Right renal cortex interstitium (tissue), 3 donors: Measurements from ENCODE around the gene SLF1. TPM values are rescaled to one million over a fixed set of nuclear protein-coding genes. Genes with fewer than 3 reads are reported as not detected.

ENCODE experiments used
- DNase-seq, 3 donors: peaks; one replicate each; pipeline ENCODE4 v3.0.0-alpha.2; 2013; ENCODE audit warnings: low read depth in 3 of 3, low spot score in 2 of 3
- polyA plus RNA-seq, 3 donors: library from polyadenylated mRNA; unstranded; fragments of 120-200 nt; gene quantifications; one replicate each; pipeline ENCODE4 v1.2.1, GENCODE V29; 2013; ENCODE audit not compliant: insufficient read length in 3 of 3

Gene SLF1
- polyA plus RNA-seq, 3 donors, result 13.6 to 17.8 (median 15.8) TPM

- DNase-seq, result peak in 1 of 3 donors; percentile 39
These were observed 88.9 kb downstream of the SLF1 start for GRCh38 chr5:94707359-94707758.

GRCh38 chr5:94709277-94709676, 90.8 kb downstream of the SLF1 start:
- DNase-seq, result no peak

DNA sequence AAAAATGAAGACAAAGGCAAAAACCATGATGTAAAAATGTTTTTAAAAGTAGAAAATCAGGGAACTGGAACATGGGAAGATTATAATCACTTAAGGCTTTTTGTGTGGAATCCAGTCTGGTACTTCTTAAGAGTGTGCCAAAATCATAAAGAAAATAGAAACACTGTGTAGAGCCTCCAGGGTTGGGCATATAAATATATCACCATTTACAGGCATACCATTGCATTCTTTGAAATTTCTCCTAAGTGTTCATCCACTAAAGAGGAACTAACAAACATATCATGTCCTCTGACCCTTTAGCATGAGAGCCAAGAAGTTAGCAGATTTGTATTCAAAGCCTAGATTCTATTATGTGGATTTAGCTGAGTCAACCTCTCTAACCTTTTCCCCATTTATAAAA, 93.3 kb downstream of the SLF1 start:
- DNase-seq, result no peak

- no peak for DNase-seq
These were observed 97.3 kb downstream of the SLF1 start for GRCh38 chr5:94715768-94716167.

DNA sequence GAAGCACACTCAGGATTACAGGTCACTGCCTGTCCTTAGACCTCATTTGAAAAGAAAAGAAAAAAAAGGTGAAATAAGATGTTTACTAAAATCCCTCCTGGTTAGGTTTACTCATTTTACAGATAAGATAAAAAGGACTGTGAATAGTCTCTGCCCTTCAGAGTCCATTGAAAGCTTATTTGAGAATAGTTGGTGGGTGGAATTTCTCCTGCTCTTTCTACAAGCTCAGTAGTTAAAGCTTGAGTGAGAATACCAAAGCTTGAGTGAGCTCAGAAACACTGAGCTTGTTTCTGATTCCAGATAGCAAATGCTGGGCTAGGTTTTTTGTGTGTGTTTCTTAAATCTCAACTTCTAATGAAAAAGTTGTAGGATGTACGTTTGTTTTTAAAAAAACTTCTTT, 106.7 kb downstream of the SLF1 start:
- no peak for DNase-seq

DNA sequence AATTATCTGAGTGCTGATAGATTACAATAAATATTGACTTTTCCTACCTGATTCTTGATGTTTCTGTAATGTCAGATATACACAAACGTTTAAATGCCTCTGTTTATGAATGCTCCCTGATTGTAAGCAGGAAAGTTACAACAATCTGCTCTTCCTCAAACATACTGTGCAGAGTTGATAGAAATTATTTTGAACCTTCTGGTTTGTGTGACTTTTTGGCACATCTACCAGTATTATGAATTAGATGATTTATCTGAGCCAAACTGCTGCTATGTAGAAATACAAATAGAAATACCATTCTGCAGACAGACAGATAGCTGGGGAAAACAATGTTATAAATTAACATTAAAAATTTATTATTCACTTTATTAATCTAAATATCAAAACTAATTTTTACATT, 113.0 kb downstream of the SLF1 start:
- no peak for DNase-seq

GRCh38 chr5:94736498-94736897, 118.0 kb downstream of the SLF1 start:
- DNase-seq, result no peak

GRCh38 chr5:94740286-94740685, 121.8 kb downstream of the SLF1 start:
- no peak for DNase-seq

DNA sequence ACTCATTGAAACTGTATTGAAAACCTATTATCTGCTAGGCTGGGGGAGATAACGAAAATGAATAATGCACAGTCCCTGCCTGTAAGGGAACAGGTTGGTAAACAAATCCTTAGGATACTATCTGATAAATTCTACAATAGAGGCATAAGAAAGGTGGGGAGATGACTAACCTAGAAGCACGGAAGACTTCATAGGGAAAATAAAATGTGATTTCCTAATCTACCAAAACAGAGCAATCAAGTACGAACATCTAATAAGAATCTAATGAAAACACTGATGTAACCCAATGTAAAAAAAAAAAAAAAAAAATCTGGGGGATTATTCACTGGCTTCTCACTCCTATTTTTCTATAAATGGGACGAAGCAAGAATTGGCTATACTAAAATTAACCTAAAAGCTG, 124.4 kb downstream of the SLF1 start:
- no peak for DNase-seq

DNA sequence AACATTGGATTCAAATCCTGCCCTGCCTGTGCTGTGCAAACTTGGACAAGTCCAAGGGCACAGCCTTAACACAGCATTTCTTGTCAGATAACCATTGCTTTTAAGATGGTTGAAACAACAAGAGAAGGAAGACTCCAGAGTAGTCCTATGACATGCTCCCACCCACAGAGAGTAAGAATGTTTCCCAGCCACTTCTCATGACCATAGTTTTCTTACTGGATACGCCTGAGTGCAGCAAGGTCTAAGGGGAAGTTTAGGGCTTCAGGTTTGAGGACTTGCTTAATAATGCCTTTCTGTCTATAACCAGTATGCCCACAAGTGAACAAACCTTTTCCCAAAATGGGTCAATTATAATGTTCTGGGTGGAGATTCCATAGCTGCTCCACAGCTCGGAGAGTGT, 126.4 kb downstream of the SLF1 start:
- DNase-seq, result no peak

DNA sequence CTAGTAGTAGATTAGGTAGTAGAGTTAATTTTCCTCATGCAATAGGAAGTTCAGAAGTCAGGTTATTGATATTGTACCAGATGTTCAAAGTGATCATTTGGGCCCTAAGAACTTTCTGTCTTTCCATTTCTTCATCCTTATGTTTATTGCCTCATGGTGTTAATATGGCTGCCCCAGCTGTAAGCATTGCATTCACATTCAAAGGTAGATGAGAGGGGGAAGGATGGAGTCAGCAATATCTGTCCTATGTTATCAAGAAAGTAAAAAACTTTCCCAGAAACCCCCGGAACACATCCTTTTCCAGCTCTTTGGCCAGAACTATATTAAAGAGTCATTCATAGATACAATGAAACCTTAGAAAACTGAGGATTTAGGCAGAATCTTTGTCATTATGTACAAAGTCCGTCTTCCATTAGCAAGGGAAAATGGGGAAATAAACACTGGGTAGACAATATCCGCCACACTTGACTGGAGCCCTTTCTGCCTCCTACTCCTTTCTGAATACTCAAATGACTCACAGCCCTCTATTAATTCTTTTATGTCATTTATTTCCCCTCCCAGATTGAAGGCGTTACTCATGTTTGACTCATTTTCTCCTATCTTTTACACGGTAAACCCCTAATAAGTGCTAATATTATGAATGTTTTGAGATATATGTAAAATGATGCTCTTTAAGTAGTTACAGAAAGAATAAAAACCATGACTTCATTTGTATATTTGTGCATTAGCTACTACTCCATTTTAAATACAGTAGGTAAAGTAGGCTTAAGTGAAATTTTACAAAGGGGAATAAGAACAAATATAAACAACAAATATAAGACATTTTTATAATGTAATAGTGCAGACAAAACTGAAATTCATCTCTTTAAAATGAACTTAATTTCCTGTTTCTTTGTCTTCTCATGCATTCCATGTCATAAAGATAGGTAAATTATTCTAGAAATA, 127.6 kb downstream of the SLF1 start:
- no peak for DNase-seq

DNA sequence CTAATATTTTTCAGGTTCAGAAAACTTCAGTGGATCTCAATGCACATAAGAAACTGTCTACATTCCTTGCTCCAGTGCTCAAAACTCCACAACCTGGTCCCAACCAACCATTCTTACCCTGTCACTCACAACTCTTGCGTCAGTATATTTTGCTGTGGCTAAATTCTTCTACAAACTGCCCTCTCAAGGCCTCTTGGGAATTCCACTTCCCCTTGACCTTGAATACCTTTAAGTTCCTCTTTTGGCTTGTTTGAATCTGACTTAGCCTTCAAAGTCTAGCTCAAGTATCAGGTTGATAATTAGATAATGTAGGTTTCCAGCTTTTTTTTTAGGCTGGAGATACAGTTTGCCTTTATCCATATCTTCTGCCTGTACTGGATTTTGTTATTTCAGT, 128.3 kb downstream of the SLF1 start:
- DNase-seq, result no peak

Other genes with a start within 250 kb of the SLF1 start
- 1 to 10 TPM; 4.0 to 4.3 (median 4.2) TPM for gene KIAA0825, start 65 bp upstream of the SLF1 start, polyA plus RNA-seq